Subcutaneous abdominal adipose tissue (tissue), 5 donors: Measurements from ENCODE around the gene DSCAML1.

ENCODE experiments used
- H3K27ac ChIP-seq: one replicate; pipeline ENCODE4 v1.7.0; 2013; ENCODE audit warnings: low read depth, mild to moderate bottlenecking, inconsistent platforms, low read length, moderate library complexity
- H3K27me3 ChIP-seq, 5 donors: one replicate each; pipeline ENCODE4 v1.7.0; 2013; ENCODE audit warnings: low read length in 5 of 5, inconsistent platforms in 1 of 5; ENCODE audit not compliant: control insufficient read depth in 5 of 5, insufficient read depth in 4 of 5
- H3K36me3 ChIP-seq, 5 donors: one replicate each; pipeline ENCODE4 v1.7.0; 2013; ENCODE audit warnings: low read length in 5 of 5; ENCODE audit not compliant: control insufficient read depth in 5 of 5, insufficient read depth in 5 of 5
- H3K4me1 ChIP-seq, 5 donors: one replicate each; pipeline ENCODE4 v1.7.0; 2013; ENCODE audit warnings: low read length in 5 of 5, mild to moderate bottlenecking in 3 of 5, moderate library complexity in 1 of 5; ENCODE audit not compliant: control insufficient read depth in 5 of 5, insufficient read depth in 5 of 5
- H3K4me3 ChIP-seq, 5 donors: one replicate each; pipeline ENCODE4 v1.7.0; 2013; ENCODE audit warnings: low read length in 5 of 5, low read depth in 1 of 5
- H3K9ac ChIP-seq, 5 donors: one replicate each; pipeline ENCODE4 v1.7.0; 2013; ENCODE audit warnings: low read length in 5 of 5, mild to moderate bottlenecking in 4 of 5, moderate library complexity in 3 of 5
- H3K9me3 ChIP-seq, 5 donors: one replicate each; pipeline ENCODE4 v1.7.0; 2013; ENCODE audit warnings: low read length in 5 of 5; ENCODE audit not compliant: control insufficient read depth in 5 of 5
- donor health status: healthy.
- donor health status: healthy.
- donor health status: healthy.
- donor health status: healthy.
- donor health status: healthy.

DSCAML1 gene

DNA sequence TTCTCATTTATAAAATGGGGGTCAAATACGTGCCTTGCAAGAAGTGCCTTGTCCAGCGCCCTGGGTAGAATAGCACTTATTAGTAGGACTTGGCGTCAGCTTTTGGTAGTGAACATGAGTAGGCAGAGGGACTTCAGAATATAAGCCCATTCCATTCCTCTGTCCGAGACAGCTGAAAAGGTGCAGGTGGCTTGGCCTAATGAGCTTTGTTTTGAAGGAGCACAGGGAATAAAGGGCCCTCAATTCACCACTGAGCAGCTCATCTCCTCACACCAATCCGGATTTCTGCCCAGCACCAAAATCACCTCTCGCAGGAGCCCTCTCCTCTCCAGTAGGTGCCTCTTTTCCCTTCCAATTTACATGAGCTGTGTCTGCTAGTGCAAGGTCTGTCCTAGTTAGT lies 91.2 kb downstream of the DSCAML1 start:
- Histone ChIP-seq H3K36me3 (no peaks in the 10 kb centered on the region), H3K4me1 (no peaks in the 10 kb centered on the region), H3K27ac (no peak overlapping the region), H3K9me3 (peaks cover 0 to 6% (median 5%) of the 10 kb centered on the region in 5 donors), H3K9ac (no peak overlapping the region), H3K4me3 (no peak overlapping the region), H3K27me3 (peaks cover 0 to 12% (median 11%) of the 10 kb centered on the region in 5 donors)

DNA sequence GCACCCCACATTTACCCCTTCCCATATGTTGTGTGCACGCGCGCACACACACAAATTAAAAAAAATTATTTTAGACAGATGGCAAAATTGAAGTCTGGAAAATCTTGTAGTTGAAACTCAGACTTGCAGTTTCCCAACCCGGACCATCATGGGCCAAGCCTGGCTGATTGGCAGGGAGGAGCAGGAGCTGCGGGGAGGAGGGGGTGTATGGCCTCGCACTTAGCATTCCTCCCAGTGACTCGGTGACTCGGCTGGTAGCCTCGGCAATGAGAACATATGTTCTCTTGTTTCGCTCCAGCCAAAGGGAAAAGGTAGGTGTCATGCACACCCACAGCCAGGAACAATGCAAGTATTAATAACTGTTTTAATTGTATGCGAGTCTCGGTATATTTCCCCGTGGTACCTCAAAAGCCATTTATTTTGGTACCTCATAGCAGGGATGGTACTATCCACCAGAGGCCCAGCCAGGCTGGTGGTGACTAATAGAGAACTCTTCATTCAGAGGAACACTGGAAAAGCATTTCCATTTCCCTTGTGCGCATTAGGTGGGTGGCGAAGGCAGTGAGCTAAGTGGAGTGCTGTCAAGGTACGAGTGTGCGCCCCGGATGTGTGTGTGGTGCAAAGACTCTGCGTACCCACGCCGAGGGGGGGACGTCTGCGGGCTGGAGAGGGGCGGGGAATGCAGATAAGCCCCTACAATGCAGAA lies 92.5 kb downstream of the DSCAML1 start:
- Histone ChIP-seq H3K27ac (no peak overlapping the region), H3K4me1 (no peaks in the 10 kb centered on the region), H3K9ac (no peak overlapping the region), H3K36me3 (no peaks in the 10 kb centered on the region), H3K4me3 (no peak overlapping the region), H3K9me3 (peaks cover 0 to 6% (median 4%) of the 10 kb centered on the region in 5 donors), H3K27me3 (peaks cover 0 to 14% (median 11%) of the 10 kb centered on the region in 5 donors)

GRCh38 chr11:117702946-117703598 lies 93.9 kb downstream of the DSCAML1 start:
- Histone ChIP-seq H3K27me3 (peaks cover 0 to 13% (median 9%) of the 10 kb centered on the region in 5 donors), H3K27ac (no peak overlapping the region), H3K4me3 (no peak overlapping the region), H3K4me1 (no peaks in the 10 kb centered on the region), H3K36me3 (no peaks in the 10 kb centered on the region), H3K9me3 (no peaks in the 10 kb centered on the region), H3K9ac (no peak overlapping the region)

DNA sequence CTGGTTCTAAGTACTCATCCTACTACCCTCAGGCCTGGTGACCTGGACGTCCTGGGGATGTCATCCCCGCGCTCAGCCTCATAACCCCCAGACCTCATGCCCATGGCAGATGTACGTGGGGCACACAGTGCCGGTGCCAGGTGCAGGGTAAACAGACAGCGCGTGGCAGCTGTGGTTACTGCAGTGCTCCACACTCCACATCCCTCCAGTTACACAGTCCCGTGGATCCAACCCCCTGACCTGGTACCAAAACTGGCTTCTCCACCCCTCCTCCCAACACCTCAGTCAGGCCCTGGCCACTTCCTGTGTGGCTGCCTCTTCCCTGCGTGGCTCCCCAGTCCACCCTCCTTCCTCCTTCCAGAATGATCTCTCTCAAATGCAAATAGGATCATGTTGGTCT lies 95.2 kb downstream of the DSCAML1 start:
- no peaks in the 10 kb centered on the region for H3K36me3 ChIP-seq
- no peak overlapping the region for H3K9ac ChIP-seq
- H3K27me3 ChIP-seq, result peaks cover 0 to 12% (median 9%) of the 10 kb centered on the region in 5 donors
- no peaks in the 10 kb centered on the region for H3K9me3 ChIP-seq
- no peaks in the 10 kb centered on the region for H3K4me1 ChIP-seq
- H3K4me3 ChIP-seq, result no peak overlapping the region
- no peak overlapping the region for H3K27ac ChIP-seq

DNA sequence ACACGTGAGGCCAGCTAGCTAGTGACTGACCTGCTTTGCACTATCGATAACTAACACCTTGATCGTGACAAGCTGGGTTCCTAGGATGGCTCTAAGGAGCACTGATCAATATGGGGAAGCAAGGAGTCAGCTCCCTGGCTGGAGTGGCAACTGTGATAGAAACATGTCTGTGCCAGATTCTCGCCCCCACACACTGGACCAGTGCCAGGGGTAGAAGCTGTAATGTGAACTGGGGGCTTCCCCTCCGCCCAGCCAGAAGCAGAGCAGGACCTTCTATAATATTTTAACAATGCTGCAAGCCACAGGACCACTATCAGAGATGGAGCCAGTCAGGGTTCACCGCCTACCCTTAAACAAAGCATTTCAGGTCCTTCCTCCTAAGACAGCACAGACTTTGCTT lies 96.5 kb downstream of the DSCAML1 start:
- no peaks in the 10 kb centered on the region for H3K4me1 ChIP-seq
- no peaks in the 10 kb centered on the region for H3K36me3 ChIP-seq
- no peak overlapping the region for H3K27ac ChIP-seq

DNA sequence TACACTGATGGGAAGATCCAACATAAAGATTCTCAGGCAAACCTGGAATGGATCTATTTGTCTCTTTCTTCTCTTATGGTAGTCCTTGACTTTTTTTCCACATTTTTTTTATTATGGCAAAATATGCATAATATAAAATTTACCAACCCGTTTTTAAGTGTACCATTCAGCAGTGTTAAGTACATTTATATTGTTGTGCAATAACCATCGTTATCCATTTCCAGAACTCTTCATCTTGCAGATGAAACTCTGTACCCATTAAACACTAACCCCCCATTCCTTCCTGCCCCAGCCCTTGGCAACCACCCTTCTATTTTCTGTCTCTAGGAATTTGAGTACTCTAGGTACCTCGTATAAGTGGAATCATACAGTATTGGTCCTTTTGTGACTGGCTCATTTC lies 99.7 kb downstream of the DSCAML1 start:
- H3K36me3 ChIP-seq, result no peaks in the 10 kb centered on the region
- no peaks in the 10 kb centered on the region for H3K9me3 ChIP-seq
- no peak overlapping the region for H3K27ac ChIP-seq
- no peak overlapping the region for H3K9ac ChIP-seq
- peaks cover 0 to 12% (median 6%) of the 10 kb centered on the region in 5 donors for H3K27me3 ChIP-seq
- no peak overlapping the region for H3K4me3 ChIP-seq
- H3K4me1 ChIP-seq, result no peaks in the 10 kb centered on the region

More for the DNA sequence above, 96.5 kb downstream of the DSCAML1 start:
- Histone ChIP-seq H3K4me3 (no peak overlapping the region), H3K9ac (no peak overlapping the region), H3K27me3 (peaks cover 0 to 12% (median 9%) of the 10 kb centered on the region in 5 donors), H3K9me3 (no peaks in the 10 kb centered on the region)

GRCh38 chr11:117696540-117696939 lies 100.5 kb downstream of the DSCAML1 start:
- Histone ChIP-seq H3K27me3 (peaks cover 0 to 9% (median 3%) of the 10 kb centered on the region in 5 donors), H3K4me3 (no peak overlapping the region), H3K36me3 (no peaks in the 10 kb centered on the region), H3K9me3 (no peaks in the 10 kb centered on the region), H3K27ac (no peak overlapping the region), H3K4me1 (no peaks in the 10 kb centered on the region), H3K9ac (no peak overlapping the region)

DNA sequence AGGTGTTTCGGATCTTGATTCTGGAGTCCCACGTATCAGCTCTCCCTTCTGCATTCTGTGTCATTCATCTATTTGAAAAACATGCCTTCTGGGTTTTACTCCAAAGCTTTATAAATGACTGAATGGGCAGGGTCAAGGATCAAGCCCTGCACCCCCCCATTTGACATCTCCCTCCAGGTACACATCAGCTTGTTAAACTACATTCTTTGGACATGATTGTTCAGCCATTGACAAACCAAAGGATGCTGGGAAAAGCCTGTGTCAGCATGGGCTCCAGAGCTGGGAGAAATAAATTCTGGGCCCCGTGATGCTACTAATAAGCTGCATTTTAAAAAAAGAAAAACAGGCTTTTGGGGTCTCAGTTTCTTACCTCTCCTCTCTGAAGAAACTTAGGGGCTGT lies 103.7 kb downstream of the DSCAML1 start:
- Histone ChIP-seq H3K4me1 (no peaks in the 10 kb centered on the region), H3K9me3 (no peaks in the 10 kb centered on the region), H3K36me3 (no peaks in the 10 kb centered on the region), H3K4me3 (no peak overlapping the region), H3K9ac (no peak overlapping the region), H3K27ac (no peak overlapping the region), H3K27me3 (peaks cover 0 to 5% (median 0%) of the 10 kb centered on the region in 5 donors)

DNA sequence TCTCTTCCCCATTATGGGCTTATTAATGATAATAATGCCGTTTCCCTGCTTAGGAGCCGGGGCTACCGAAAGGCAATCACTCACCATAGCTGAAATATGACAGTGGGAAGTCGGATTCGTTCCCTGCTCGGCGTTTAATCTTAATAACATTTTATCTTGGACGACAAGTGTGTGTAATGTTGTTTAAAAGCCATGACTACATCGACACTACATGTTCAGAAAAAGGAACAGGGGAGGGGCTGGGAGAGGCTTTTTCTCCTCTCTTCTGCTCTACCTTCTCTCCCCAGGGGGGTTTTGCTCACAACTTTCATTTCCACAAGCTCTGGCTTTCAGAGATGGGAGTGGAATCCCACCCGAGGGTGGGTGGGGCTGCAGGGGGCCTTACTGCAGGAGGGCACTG lies 105.5 kb downstream of the DSCAML1 start:
- Histone ChIP-seq H3K27ac (no peak overlapping the region), H3K9me3 (no peaks in the 10 kb centered on the region), H3K4me1 (no peaks in the 10 kb centered on the region), H3K27me3 (peaks cover 0 to 5% (median 0%) of the 10 kb centered on the region in 5 donors), H3K4me3 (no peak overlapping the region), H3K9ac (no peak overlapping the region), H3K36me3 (no peaks in the 10 kb centered on the region)

GRCh38 chr11:117691218-117691514 lies 105.8 kb downstream of the DSCAML1 start:
- Histone ChIP-seq H3K27ac (no peak overlapping the region), H3K9ac (no peak overlapping the region), H3K4me1 (no peaks in the 10 kb centered on the region), H3K36me3 (no peaks in the 10 kb centered on the region), H3K27me3 (peaks cover 0 to 5% (median 0%) of the 10 kb centered on the region in 5 donors), H3K4me3 (no peak overlapping the region), H3K9me3 (no peaks in the 10 kb centered on the region)
